H1 (cell line): ENCODE data around the gene TMEM203. TPM values are rescaled to one million over a fixed set of nuclear protein-coding genes. Genes with fewer than 3 reads are reported as not detected.

Source experiments
- CTCF ChIA-PET: fragments of 300-600 bp; sonication (Branson Sonifier 250); formaldehyde crosslinking; loops from one replicate; lab custom pipeline; 2021; ENCODE audit not compliant: partially characterized antibody; lab: Charles Lee
- POLR2A ChIA-PET: fragments of 300-600 bp; sonication (Branson Sonifier 250); formaldehyde crosslinking; loops from one replicate; lab custom pipeline; 2021; ENCODE audit warnings: inconsistent platforms; ENCODE audit not compliant: partially characterized antibody; lab: Charles Lee
- DNase-seq, 2 experiments: peaks; one replicate each; pipeline versions ENCODE4 v3.0.0 to v3.0.0-alpha.2; 2010 to 2022; ENCODE audit warnings: low spot score in 2 of 2, low read depth in 1 of 2, mixed read lengths in 1 of 2
- FAIRE-seq: peaks from 2 replicates; lab custom pipeline; 2011; peaks lifted over from hg19 to GRCh38; lab: Jason Lieb, UNC
- H2AFZ ChIP-seq: 2 replicates; pipeline ENCODE4 v1.8.1; 2012; ENCODE audit warnings: low read length, inconsistent platforms
- H2AK5ac ChIP-seq: 2 replicates; pipeline ENCODE4 v1.6.1; 2013; ENCODE audit warnings: low read depth, low read length
- H2BK120ac ChIP-seq: replicated peaks from 2 replicates; pipeline ENCODE3; 2013; ENCODE audit warnings: low read depth, low read length, inconsistent platforms
- H2BK12ac ChIP-seq: 2 replicates; pipeline ENCODE4 v1.6.1; 2013; ENCODE audit warnings: low read depth, low read length
- H2BK15ac ChIP-seq: 2 replicates; pipeline ENCODE4 v1.6.1; 2013; ENCODE audit warnings: low read length
- H2BK20ac ChIP-seq: 2 replicates; pipeline ENCODE4 v1.6.1; 2013; ENCODE audit warnings: low read length
- H2BK5ac ChIP-seq: 2 replicates; pipeline ENCODE4 v1.6.1; 2013; ENCODE audit warnings: low read depth, low read length
- H3K14ac ChIP-seq: 2 replicates; pipeline ENCODE4 v1.6.1; 2013; ENCODE audit warnings: inconsistent platforms; ENCODE audit not compliant: insufficient read length
- H3K18ac ChIP-seq: 2 replicates; pipeline ENCODE4 v1.6.1; 2013; ENCODE audit warnings: low read length; ENCODE audit errors: extremely low read depth
- H3K23ac ChIP-seq: 2 replicates; pipeline ENCODE4 v1.6.1; 2013; ENCODE audit warnings: inconsistent platforms; ENCODE audit not compliant: insufficient read length
- H3K23me2 ChIP-seq: 2 replicates; pipeline ENCODE4 v1.6.1; 2013; ENCODE audit warnings: low read depth, low read length
- H3K27ac ChIP-seq: 2 replicates; pipeline ENCODE4 v1.6.1; 2011; ENCODE audit warnings: low read depth, low read length, inconsistent platforms
- H3K27me3 ChIP-seq, 4 experiments: replicated peaks in 1 of 4; 1 replicate in 1 of 4; 2 replicates in 3 of 4; pipeline versions ENCODE4 v1.6.1 to v1.8.1; 2011 to 2013; ENCODE audit warnings: low read length in 3 of 4, mild to moderate bottlenecking in 3 of 4, inconsistent platforms in 2 of 4, mixed read lengths in 2 of 4, moderate library complexity in 1 of 4; ENCODE audit not compliant: control insufficient read depth in 3 of 4, insufficient read depth in 3 of 4; ENCODE audit errors: extremely low read depth in 1 of 4
- H3K36me3 ChIP-seq, 4 experiments: 2 replicates each; pipeline versions ENCODE4 v1.6.1 to v1.8.1; 2011 to 2013; ENCODE audit warnings: mild to moderate bottlenecking in 4 of 4, low read length in 3 of 4, moderate library complexity in 2 of 4, control low read depth in 1 of 4, inconsistent platforms in 1 of 4; ENCODE audit not compliant: insufficient read depth in 4 of 4, control insufficient read depth in 2 of 4
- H3K4ac ChIP-seq: replicated peaks from 2 replicates; pipeline ENCODE3; 2013; ENCODE audit warnings: low read length, low read depth, mixed read lengths, inconsistent platforms; ENCODE audit not compliant: insufficient read length
- H3K4me1 ChIP-seq, 4 experiments: replicated peaks in 1 of 4; 1 replicate in 1 of 4; 2 replicates in 3 of 4; pipeline versions ENCODE4 v1.6.1 to v1.8.1; 2011 to 2013; ENCODE audit warnings: low read length in 3 of 4, inconsistent platforms in 2 of 4, mixed read lengths in 1 of 4; ENCODE audit not compliant: insufficient read depth in 4 of 4, control insufficient read depth in 3 of 4
- H3K4me2 ChIP-seq, 2 experiments: 2 replicates each; pipeline versions ENCODE4 v1.6.1 to v1.8.1; 2011 to 2013; ENCODE audit warnings: low read depth in 2 of 2, low read length in 2 of 2, control low read depth in 1 of 2, inconsistent platforms in 1 of 2, mild to moderate bottlenecking in 1 of 2; ENCODE audit not compliant: insufficient read depth in 1 of 2
- H3K4me3 ChIP-seq, 4 experiments: fragments of 200-600, 300-600 bp in 1 of 4; sonication (generic), shearing (Covaris generic), sonication (Bioruptor Twin) in 1 of 4; 2 replicates each; pipeline versions ENCODE4 v1.5.1 to v1.8.1; 2011 to 2016; ENCODE audit warnings: low read length in 4 of 4, low read depth in 3 of 4, control low read depth in 2 of 4, inconsistent platforms in 2 of 4, mild to moderate bottlenecking in 2 of 4, mixed read lengths in 1 of 4, moderate library complexity in 1 of 4; ENCODE audit not compliant: insufficient read depth in 2 of 4; ENCODE audit errors: extremely low read depth in 1 of 4
- H3K56ac ChIP-seq: replicated peaks from 2 replicates; pipeline ENCODE3; 2013; ENCODE audit warnings: low read depth, mild to moderate bottlenecking, mixed read lengths, low read length, inconsistent platforms; ENCODE audit not compliant: insufficient read length
- H3K79me1 ChIP-seq: 2 replicates; pipeline ENCODE4 v1.6.1; 2013; ENCODE audit warnings: low read depth, low read length, control low read depth
- H3K79me2 ChIP-seq, 2 experiments: 2 replicates each; pipeline versions ENCODE4 v1.6.1 to v1.8.1; 2012 to 2013; ENCODE audit warnings: low read length in 2 of 2, mild to moderate bottlenecking in 2 of 2, inconsistent platforms in 1 of 2; ENCODE audit not compliant: insufficient read depth in 2 of 2, control insufficient read depth in 1 of 2
- H3K9ac ChIP-seq, 4 experiments: replicated peaks in 1 of 4; 1 replicate in 1 of 4; 2 replicates in 3 of 4; pipeline versions ENCODE4 v1.6.1 to v1.8.1; 2011 to 2013; ENCODE audit warnings: low read depth in 3 of 4, low read length in 3 of 4, control low read depth in 2 of 4, mild to moderate bottlenecking in 2 of 4, moderate library complexity in 2 of 4, inconsistent platforms in 1 of 4; ENCODE audit errors: extremely low read depth in 1 of 4
- H3K9me3 ChIP-seq, 2 experiments: 2 replicates each; pipeline versions ENCODE4 v1.6.1 to v1.8.1; 2012 to 2013; ENCODE audit warnings: mild to moderate bottlenecking in 2 of 2, moderate library complexity in 2 of 2, control low read depth in 1 of 2, inconsistent platforms in 1 of 2, low read depth in 1 of 2, low read length in 1 of 2, mixed read lengths in 1 of 2; ENCODE audit not compliant: insufficient read depth in 2 of 2
- H4K20me1 ChIP-seq, 2 experiments: replicated peaks in 1 of 2; 2 replicates each; pipeline versions ENCODE3 to v1.8.1; 2011 to 2013; ENCODE audit warnings: inconsistent platforms in 2 of 2, low read length in 2 of 2, mild to moderate bottlenecking in 1 of 2; ENCODE audit not compliant: insufficient read depth in 2 of 2, control insufficient read depth in 1 of 2
- H4K5ac ChIP-seq: 2 replicates; pipeline ENCODE4 v1.6.1; 2013; ENCODE audit warnings: low read length, low read depth, mixed read lengths, inconsistent platforms; ENCODE audit not compliant: insufficient read length
- H4K8ac ChIP-seq: 2 replicates; pipeline ENCODE4 v1.8.0; 2013; ENCODE audit warnings: mild to moderate bottlenecking, moderate library complexity, low read length, inconsistent platforms; ENCODE audit not compliant: insufficient read depth; ENCODE audit errors: extremely low read depth
- H4K91ac ChIP-seq: replicated peaks from 2 replicates; pipeline ENCODE3; 2013; ENCODE audit warnings: low read length, mixed read lengths, inconsistent platforms; ENCODE audit not compliant: insufficient read length
- ATF2 ChIP-seq: IDR thresholded peaks from 2 replicates; pipeline ENCODE4 v1.6.1; 2012; ENCODE audit warnings: low read length, inconsistent platforms
- BACH1 ChIP-seq: IDR thresholded peaks from 2 replicates; pipeline ENCODE4 v1.6.1; 2012; ENCODE audit warnings: low read length, improper control_type of control experiment
- HDAC2 ChIP-seq, 2 experiments: fragments of 300-600 bp in 1 of 2; sonication (generic) in 1 of 2; IDR thresholded peaks; 2 replicates each; pipeline ENCODE4 v1.6.1; 2011 to 2012; ENCODE audit warnings: low read depth in 2 of 2, low read length in 2 of 2, mild to moderate bottlenecking in 2 of 2, moderate library complexity in 2 of 2, borderline replicate concordance in 1 of 2, inconsistent platforms in 1 of 2
- MAX ChIP-seq: IDR thresholded peaks from 2 replicates; pipeline ENCODE4 v1.6.1; 2012; ENCODE audit warnings: inconsistent platforms
- NANOG ChIP-seq: IDR thresholded peaks from 2 replicates; pipeline ENCODE4 v1.6.1; 2011; ENCODE audit warnings: low read length, low read depth, mild to moderate bottlenecking, inconsistent platforms; ENCODE audit not compliant: insufficient read depth, poor library complexity, severe bottlenecking
- RFX5 ChIP-seq: IDR thresholded peaks from 2 replicates; pipeline ENCODE4 v1.6.1; 2011; ENCODE audit warnings: low read depth, low read length, improper control_type of control experiment, borderline replicate concordance
- RNF2 ChIP-seq: fragments of 200-900, 300-1000 bp; sonication (generic); IDR thresholded peaks from 2 replicates; pipeline ENCODE4 v1.7.1; 2016; ENCODE audit warnings: borderline replicate concordance, low read depth, mild to moderate bottlenecking, antibody characterized with exemption, low read length; ENCODE audit not compliant: poor library complexity, severe bottlenecking; ENCODE audit errors: missing control alignments
- SP4 ChIP-seq: IDR thresholded peaks from 2 replicates; pipeline ENCODE4 v1.6.1; 2012; ENCODE audit warnings: low read length, inconsistent platforms
- SRF ChIP-seq: IDR thresholded peaks from 2 replicates; pipeline ENCODE4 v1.6.1; 2011; ENCODE audit warnings: mild to moderate bottlenecking, low read depth, low read length, moderate library complexity
- SUZ12 ChIP-seq: fragments of 200-600 bp; sonication (generic); IDR thresholded peaks from 2 replicates; pipeline ENCODE4 v1.6.1; 2012; ENCODE audit warnings: mild to moderate bottlenecking, inconsistent platforms, low read length, moderate library complexity, mixed read lengths
- YY1 ChIP-seq: IDR thresholded peaks from 2 replicates; pipeline ENCODE4 v1.6.1; 2011; ENCODE audit warnings: low read depth, mild to moderate bottlenecking, low read length
- WGBS, 2 experiments: shearing (Covaris generic) in 1 of 2; methylation state at CpG; one replicate each; pipeline versions ENCODE4 v1.1.6 to v1.1.7; 2013 to 2015; ENCODE audit warnings: low lambda C conversion rate in 2 of 2, mixed read lengths in 2 of 2, inconsistent platforms in 1 of 2, low coverage in 1 of 2, missing lambda C conversion rate in 1 of 2; ENCODE audit not compliant: insufficient replicate concordance in 2 of 2, insufficient coverage in 1 of 2, insufficient read length in 1 of 2; ENCODE audit errors: extremely low coverage in 1 of 2, missing lambda C conversion rate in 1 of 2; 5-methylcytosine and 5-hydroxymethylcytosine counted together
- polyA plus RNA-seq, 7 experiments: library from polyadenylated mRNA; depleted of rRNA in 3 of 7; stranded (reverse) in 5 of 7; unstranded in 2 of 7; fragments of >200 nt in 5 of 7; fragments of 200-250 nt in 2 of 7; gene quantifications; 1 replicate in 5 of 7; 2 replicates in 1 of 7; 4 replicates in 1 of 7; pipeline versions ENCODE4 v1.2.1 to v1.2.3, GENCODE V29; 2011 to 2013; ENCODE audit warnings: missing spikeins in 2 of 7, mixed read lengths in 2 of 7
- total RNA-seq: library from RNA; stranded (reverse); fragmentation: NEBNext Ultra II Directional; extraction: Animal tissue kit (Norgen Biotek cat#: 25700); gene quantifications from 2 replicates; pipeline ENCODE4 v1.2.1, GENCODE V29; 2021

The TMEM203 gene
- total and polyA plus RNA-seq, 2 of the 8 experiments (the other 6 are each of a cell fraction or from before 2014, with no cell fraction given): 44.1 to 57.1 TPM

DNA sequence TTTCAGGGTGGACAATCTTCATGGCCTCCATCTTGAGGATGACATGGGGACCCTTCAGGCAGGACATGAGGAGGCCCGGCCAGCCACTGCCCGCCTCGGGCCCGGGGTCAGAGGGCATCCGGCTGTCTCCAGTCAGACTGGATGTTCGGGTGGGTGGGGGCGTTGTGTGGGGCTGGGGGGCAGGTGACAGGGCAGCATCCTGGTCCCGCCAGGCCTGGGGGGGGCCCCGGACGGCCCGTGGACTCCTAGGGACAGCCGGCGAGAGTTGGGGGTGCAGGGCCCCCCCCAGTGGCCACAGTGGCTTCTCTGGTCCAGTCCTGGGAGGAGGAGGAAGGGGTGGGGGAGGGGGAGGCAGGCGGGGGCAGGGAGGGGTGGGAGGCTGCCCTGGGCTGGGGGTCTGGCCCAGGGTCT, 15.7 kb upstream of the TMEM203 start:
- H3K56ac ChIP-seq: no peak overlapping the region
- H2BK20ac ChIP-seq: no peak overlapping the region
- no peak overlapping the region for H3K14ac ChIP-seq
- H3K79me2 ChIP-seq: no peaks in the 10 kb centered on the region
- H2BK120ac ChIP-seq: no peak overlapping the region
- 73% methylated on average over 3 of the region's 14 CpGs; no CpG with 5 or more reads in 1 of the 2 experiments for WGBS, 2 experiments
- H3K9ac ChIP-seq: no peak overlapping the region
- H4K8ac ChIP-seq: no peak overlapping the region
- no peaks in the 10 kb centered on the region for H3K9me3 ChIP-seq
- FAIRE-seq (no peak), DNase-seq (no peak)
- no peak overlapping the region for H3K18ac ChIP-seq
- no peak overlapping the region for H2BK12ac ChIP-seq
- no peak overlapping the region for H3K27ac ChIP-seq
- ChIA-PET POLR2A (interaction anchor here (0.5 to 69.9 kb wide), 6 partner anchors 14 to 234 kb away, joined by 3 to 1462 read pairs (median 7); partner anchors contain the start of genes ANAPC2, NDOR1, NELFB and SSNA1), CTCF (interaction anchor here (0.6 to 20.2 kb wide), 6 partner anchors 12 to 195 kb away, joined by 3 to 204 read pairs (median 4); partner anchors contain the start of genes ANAPC2, SSNA1 and TUBB4B)
- H3K23ac ChIP-seq: no peak overlapping the region
- H2BK5ac ChIP-seq: no peak overlapping the region
- peaks cover 0 to 9% of the 10 kb centered on the region in 2 experiments for H4K20me1 ChIP-seq
- no peak overlapping the region for H4K5ac ChIP-seq
- no peak overlapping the region for H4K91ac ChIP-seq
- peaks cover 18% of the 10 kb centered on the region; the same call in 1 of the 2 replicates for H3K23me2 ChIP-seq
- no peak overlapping the region for H2BK15ac ChIP-seq
- peak overlapping the region; percentile 77 to 82 for H3K4me2 ChIP-seq
- no peak overlapping the region for H2AFZ ChIP-seq
- H3K4me3 ChIP-seq: peak overlapping the region in 2 of 4 experiments; percentile 63 to 67; a peak in 5 of 8 replicates
- no peak overlapping the region for H2AK5ac ChIP-seq
- no peak overlapping the region for H3K4ac ChIP-seq
- H3K27me3 ChIP-seq: no peaks in the 10 kb centered on the region; a peak in 2 of 7 replicates
- H3K4me1 ChIP-seq: peaks cover 0 to 18% (median 12%) of the 10 kb centered on the region in 4 experiments; a peak in 5 of 7 replicates
- no peaks in the 10 kb centered on the region for H3K79me1 ChIP-seq
- peaks cover 0 to 5% (median 2%) of the 10 kb centered on the region in 4 experiments; a peak in 4 of 8 replicates for H3K36me3 ChIP-seq
- no peak for TF ChIP-seq SUZ12
- TF ChIP-seq BACH1: no peak
- no peak for TF ChIP-seq ATF2
- no peak for TF ChIP-seq HDAC2 (IDR thresholded peaks at IDR 0.05; ENCODE audit: borderline replicate concordance in 1 of 2, low read depth in 2 of 2, low read length in 2 of 2)
- TF ChIP-seq MAX: no peak
- TF ChIP-seq SP4: no peak
- TF ChIP-seq NANOG: no peak
- no peak for TF ChIP-seq SRF
- no peak for TF ChIP-seq RFX5
- no peak for TF ChIP-seq RNF2
- TF ChIP-seq YY1: no peak
